ELF-1 (cell line): Measurements from ENCODE around the gene EIF5A2.

ENCODE experiments used
- DNase-seq: peaks from one replicate; pipeline ENCODE4 v3.0.0-alpha.2; 2016; ENCODE audit warnings: low read depth, low spot score

The EIF5A2 gene

DNA sequence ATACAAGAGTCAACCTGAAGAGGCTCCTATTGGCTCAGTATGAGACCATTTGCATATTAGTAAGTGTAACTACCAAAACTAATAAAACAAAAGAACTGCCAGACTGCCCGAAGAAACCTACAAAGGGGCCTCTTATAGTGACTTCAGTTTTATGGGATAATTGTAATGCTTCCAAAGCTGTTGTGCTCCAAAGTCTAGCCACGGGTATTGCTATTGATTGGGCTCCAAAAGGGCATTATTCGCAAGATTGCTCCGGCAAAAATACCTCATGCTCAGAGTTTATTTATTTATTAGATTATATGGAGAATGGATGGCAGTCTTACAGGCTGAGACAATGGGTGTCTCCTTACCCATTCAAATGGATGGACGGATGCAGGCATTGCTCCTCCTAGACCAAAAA, 49.8 kb downstream of the EIF5A2 start:
- DNase-seq, result no peak

GRCh38 chr3:170852324-170852723, 56.1 kb downstream of the EIF5A2 start:
- no peak for DNase-seq

DNA sequence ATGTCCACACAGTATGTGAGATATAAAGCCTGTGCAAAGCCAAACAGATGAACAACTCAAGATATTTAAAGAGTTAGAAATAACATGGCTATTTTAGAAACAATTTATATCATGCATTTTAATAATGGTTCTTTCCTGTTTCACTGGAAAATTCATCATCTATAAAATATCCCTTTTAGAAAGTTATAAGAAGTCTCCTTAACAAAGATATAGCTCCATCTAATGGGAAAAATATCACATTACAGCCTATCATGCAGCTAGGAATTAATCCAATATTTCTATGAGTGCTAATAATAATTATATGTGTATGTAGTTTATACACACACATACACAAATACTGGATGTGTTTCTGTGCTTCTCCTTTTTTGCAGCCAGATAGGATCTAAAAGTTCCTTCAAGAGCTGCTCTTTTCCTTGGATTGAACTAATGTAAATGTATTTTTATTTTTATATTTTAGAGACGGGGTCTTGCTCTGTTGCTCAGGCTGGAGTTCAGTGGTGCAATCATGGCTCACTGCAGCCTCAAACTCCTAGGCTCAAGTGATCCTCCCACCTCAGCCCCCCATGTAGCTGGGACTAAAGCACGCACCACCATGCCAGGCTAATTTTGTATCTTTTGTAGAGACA, 60.0 kb downstream of the EIF5A2 start:
- no peak for DNase-seq

- no peak for DNase-seq
These were observed 64.1 kb downstream of the EIF5A2 start for GRCh38 chr3:170844377-170844776.

GRCh38 chr3:170840291-170840859, 68.1 kb downstream of the EIF5A2 start:
- DNase-seq, result no peak

GRCh38 chr3:170839518-170840100, 68.8 kb downstream of the EIF5A2 start:
- no peak for DNase-seq
